Activated CD8-positive, alpha-beta T cell treated with anti-CD3 and anti-CD28 coated beads for 36 hours (primary cell): Measurements from ENCODE around the gene GNB1. TPM values are rescaled to one million over a fixed set of nuclear protein-coding genes. Genes with fewer than 3 reads are reported as not detected.

Experiments
- ATAC-seq: fragments of 200-7000 bp; cut with Tn5 transposase; one replicate; pipeline ENCODE4 v1.10.0; 2021; ENCODE audit warnings: mild to moderate bottlenecking, moderate library complexity
- CTCF ChIA-PET: fragments of 350-600 bp; sonication (Branson Sonifier 250); formaldehyde crosslinking; loops from one replicate; lab custom pipeline; 2021; ENCODE audit warnings: antibody characterized with exemption; lab: Charles Lee
- POLR2A ChIA-PET: fragments of 350-600 bp; sonication (Branson Sonifier 250); formaldehyde crosslinking; loops from one replicate; lab custom pipeline; 2021; ENCODE audit warnings: antibody characterized with exemption; lab: Charles Lee
- DNase-seq: peaks from one replicate; pipeline ENCODE4 v3.0.0-alpha.2; 2020
- H3K27ac Mint-ChIP-seq: one replicate; pipeline ENCODE4 v1.8.0; 2021; ENCODE audit warnings: mild to moderate bottlenecking, mixed read lengths
- H3K27me3 Mint-ChIP-seq: one replicate; pipeline ENCODE4 v1.8.0; 2021; ENCODE audit warnings: mixed read lengths
- H3K36me3 Mint-ChIP-seq: one replicate; pipeline ENCODE4 v1.8.0; 2021; ENCODE audit warnings: low read depth, mixed read lengths
- H3K4me1 Mint-ChIP-seq: one replicate; pipeline ENCODE4 v1.8.0; 2021; ENCODE audit warnings: low read depth, mixed read lengths
- H3K4me3 Mint-ChIP-seq: one replicate; pipeline ENCODE4 v1.8.0; 2021; ENCODE audit warnings: mild to moderate bottlenecking, moderate library complexity, mixed read lengths
- H3K9me3 Mint-ChIP-seq: one replicate; pipeline ENCODE4 v1.8.0; 2021; ENCODE audit warnings: mixed read lengths
- CTCF ChIP-seq: fragments of 200-600 bp; IDR thresholded peaks from one replicate; pipeline ENCODE4 v1.8.0; 2022; ENCODE audit warnings: antibody characterized with exemption, mild to moderate bottlenecking
- intact Hi-C: fragments of 100-400 bp; cut with micrococcal nuclease; formaldehyde crosslinking; loops from one replicate; pipeline ENCODE4 v1.10.0; 2022
- total RNA-seq, 2 experiments: library from RNA; stranded (reverse); gene quantifications; one replicate each; pipeline ENCODE4 v1.2.3, GENCODE V29; 2021

The GNB1 gene
- total RNA-seq, 2 experiments from 2014 or later: 318 to 330 TPM

GRCh38 chr1:1788136-1788535, 102.8 kb downstream of the GNB1 start:
- POLR2A ChIA-PET: no interaction called here
- intact Hi-C loops: loop anchor here (10.0 kb wide), 1 partner anchor 107 kb away; the partner anchor contains the start of gene GNB1
- ATAC-seq (no peak), DNase-seq (no peak)
- no peak overlapping the region for H3K27ac Mint-ChIP-seq
- H3K9me3 Mint-ChIP-seq: no peaks in the 10 kb centered on the region
- H3K27me3 Mint-ChIP-seq: no peaks in the 10 kb centered on the region
- H3K36me3 Mint-ChIP-seq: peaks cover 50% of the 10 kb centered on the region
- CTCF ChIA-PET: interaction anchor here (1.4 to 1.6 kb wide), 2 partner anchors 94 to 121 kb away, joined by 3 to 4 read pairs; no protein-coding TSS in a partner anchor
- no peak for TF ChIP-seq CTCF
- no peak overlapping the region for H3K4me3 Mint-ChIP-seq
- H3K4me1 Mint-ChIP-seq: peaks cover 5% of the 10 kb centered on the region

GRCh38 chr1:1786836-1787605, 103.9 kb downstream of the GNB1 start:
- Mint-ChIP-seq H3K27me3 (no peaks in the 10 kb centered on the region), H3K9me3 (no peaks in the 10 kb centered on the region), H3K27ac (peak overlapping the region; percentile 21), H3K4me3 (no peak overlapping the region), H3K4me1 (peaks cover 11% of the 10 kb centered on the region), H3K36me3 (peaks cover 47% of the 10 kb centered on the region)
- CTCF ChIA-PET: no interaction called here
- POLR2A ChIA-PET: interaction anchor here (0.6 kb wide), 1 partner anchor 370 kb away, joined by 3 read pairs; no protein-coding TSS in a partner anchor
- ATAC-seq (no peak), DNase-seq (no peak)
- intact Hi-C loops: loop anchor here (10.0 kb wide), 1 partner anchor 108 kb away; the partner anchor contains the start of gene GNB1
- no peak for TF ChIP-seq CTCF

- Mint-ChIP-seq H3K4me3 (no peak overlapping the region), H3K36me3 (peaks cover 41% of the 10 kb centered on the region), H3K27me3 (no peaks in the 10 kb centered on the region), H3K27ac (no peak overlapping the region), H3K4me1 (peaks cover 24% of the 10 kb centered on the region), H3K9me3 (no peaks in the 10 kb centered on the region)
- intact Hi-C loops: loop anchor here (10.0 kb wide), 1 partner anchor 109 kb away; the partner anchor contains the start of gene GNB1
- ChIA-PET CTCF (interaction anchor here (1.6 kb wide), 1 partner anchor 120 kb away, joined by 4 read pairs; no protein-coding TSS in a partner anchor), POLR2A (no interaction called here)
- no peak for TF ChIP-seq CTCF
- DNase-seq (no peak), ATAC-seq (no peak)
These were observed 105.2 kb downstream of the GNB1 start for GRCh38 chr1:1785666-1786065.

GRCh38 chr1:1784933-1785332, 106.0 kb downstream of the GNB1 start:
- TF ChIP-seq CTCF: no peak
- DNase-seq (no peak), ATAC-seq (no peak)
- Mint-ChIP-seq H3K27ac (no peak overlapping the region), H3K27me3 (no peaks in the 10 kb centered on the region), H3K36me3 (peaks cover 33% of the 10 kb centered on the region), H3K4me1 (peaks cover 31% of the 10 kb centered on the region), H3K9me3 (no peaks in the 10 kb centered on the region), H3K4me3 (no peak overlapping the region)
- ChIA-PET CTCF (interaction anchor here (1.6 kb wide), 1 partner anchor 121 kb away, joined by 4 read pairs; no protein-coding TSS in a partner anchor), POLR2A (no interaction called here)
- intact Hi-C loops: loop anchor here (10.0 kb wide), 1 partner anchor 110 kb away; the partner anchor contains the start of gene GNB1

GRCh38 chr1:1783320-1783719, 107.6 kb downstream of the GNB1 start:
- intact Hi-C loops: loop anchor here (10.0 kb wide), 1 partner anchor 111 kb away; the partner anchor contains the start of gene GNB1
- CTCF ChIA-PET: no interaction called here
- H3K4me3 Mint-ChIP-seq: no peak overlapping the region

More at GRCh38 chr1:1783320-1783719, 107.6 kb downstream of the GNB1 start:
- Mint-ChIP-seq H3K4me1 (peaks cover 42% of the 10 kb centered on the region), H3K36me3 (peaks cover 21% of the 10 kb centered on the region), H3K9me3 (no peaks in the 10 kb centered on the region), H3K27ac (peak overlapping the region; percentile 90), H3K27me3 (no peaks in the 10 kb centered on the region)
- no peak for DNase-seq
- no peak for ATAC-seq
- no peak for TF ChIP-seq CTCF
- POLR2A ChIA-PET: interaction anchor here (0.6 to 1.0 kb wide), 2 partner anchors 11 to 106 kb away, joined by 3 to 4 read pairs; no protein-coding TSS in a partner anchor
